K562 (cell line): Measurements from ENCODE around the gene MLKL. TPM values are rescaled to one million over a fixed set of nuclear protein-coding genes. Genes with fewer than 3 reads are reported as not detected.

ENCODE experiments used
- AFF4 ChIP-seq: sonication (generic); formaldehyde crosslinking; IDR thresholded peaks from 2 replicates; pipeline ENCODE4 v1.8.0; 2023; ENCODE audit warnings: mild to moderate bottlenecking, missing genetic modification reagents
- ATF1 ChIP-seq, 2 experiments: fragments of 450-650 bp in 1 of 2; IDR thresholded peaks; 2 replicates each; pipeline ENCODE4 v1.6.1; 2016; ENCODE audit warnings: missing compliant biosample characterization in 1 of 2, missing genetic modification characterization in 1 of 2
- GABPA ChIP-seq: fragments of 200-800 bp; sonication (Bioruptor generic); conservative IDR thresholded peaks from 2 replicates; pipeline ENCODE4 v1.6.1; 2016; ENCODE audit warnings: low read depth, missing genetic modification characterization, missing compliant biosample characterization
- HINFP ChIP-seq: fragments of 450-650 bp; conservative IDR thresholded peaks from 2 replicates; pipeline ENCODE4 v1.6.1; 2016; ENCODE audit warnings: missing genetic modification characterization, low read depth, mild to moderate bottlenecking, control low read depth, missing compliant biosample characterization
- NEUROD1 ChIP-seq: fragments of 150-350 bp; IDR thresholded peaks from 2 replicates; pipeline ENCODE4 v1.6.1; 2014; ENCODE audit warnings: borderline replicate concordance, low read length, low read depth; ENCODE audit not compliant: partially characterized antibody
- TARDBP ChIP-seq: fragments of 450-650 bp; IDR thresholded peaks from 2 replicates; pipeline ENCODE4 v1.6.1; 2016
- YY1 ChIP-seq, 3 experiments: IDR thresholded peaks; 2 replicates each; pipeline ENCODE4 v1.6.1; 2011; ENCODE audit warnings: low read length in 2 of 3, mild to moderate bottlenecking in 2 of 3, moderate library complexity in 2 of 3, borderline replicate concordance in 1 of 3, control low read depth in 1 of 3, low read depth in 1 of 3; ENCODE audit not compliant: insufficient read depth in 3 of 3, insufficient replicate concordance in 2 of 3, control insufficient read depth in 1 of 3, insufficient read length in 1 of 3; ENCODE audit errors: extremely low read depth in 1 of 3
- ZBTB49 ChIP-seq: sonication (generic); formaldehyde crosslinking; IDR thresholded peaks from 2 replicates; pipeline ENCODE4 v1.8.0; 2022; ENCODE audit warnings: missing genetic modification reagents, mild to moderate bottlenecking, borderline replicate concordance
- ZNF239 ChIP-seq: fragments of 250-450 bp; sonication (Bioruptor Pico); IDR thresholded peaks from 2 replicates; pipeline ENCODE4 v1.4.0; 2020; ENCODE audit warnings: mild to moderate bottlenecking
- ZNF398 ChIP-seq: fragments of 250-450 bp; sonication (Bioruptor Pico); IDR thresholded peaks from 2 replicates; pipeline ENCODE4 v1.8.0; 2021; ENCODE audit warnings: moderate library complexity, mild to moderate bottlenecking, inconsistent platforms
- polyA plus RNA-seq, 8 experiments: library from polyadenylated mRNA; depleted of rRNA in 4 of 8; stranded (reverse) in 5 of 8; unstranded in 3 of 8; fragments of >200 nt; fragmentation: Nextera tagmentation in 2 of 8; fragmentation: Illumina TruSeq in 1 of 8; extraction: Ambion mirVana in 2 of 8; extraction: Trizol in 1 of 8; gene quantifications; 2 replicates each; pipeline versions ENCODE4 v1.2.1 to v1.2.3, GENCODE V29; 2011 to 2014; ENCODE audit warnings: inconsistent platforms in 1 of 8, missing spikeins in 1 of 8
- total RNA-seq, 7 experiments: library from RNA; depleted of rRNA in 6 of 7; stranded (reverse); fragments of >200 nt in 6 of 7; fragmentation: Illumina TruSeq in 2 of 7; extraction: Trizol in 2 of 7; gene quantifications; 2 replicates each; pipeline versions ENCODE4 v1.2.1 to v1.2.3, GENCODE V29; 2011 to 2021; ENCODE audit warnings: low replicate concordance in 1 of 7

Gene MLKL
- total and polyA plus RNA-seq, 9 of the 15 experiments (the other 6 are each of a cell fraction or from before 2014, with no cell fraction given) = 1.6 to 6.1 (median 4.8) TPM

GRCh38 chr16:74666425-74667254, 34.0 kb downstream of the MLKL start, which contains the start of gene RFWD3 (continued):
- no peak for TF ChIP-seq ZNF398 (CRISPR knock-in tag)
- TF ChIP-seq GABPA (tag) = peak; percentile 90
- peak; percentile 98 for TF ChIP-seq NEUROD1
- TF ChIP-seq AFF4 (CRISPR knock-in tag) = no peak
- peak in 2 of 3 experiments; percentile 36 to 81 for TF ChIP-seq YY1 (IDR thresholded peaks at IDR 0.05; ENCODE audit: borderline replicate concordance in 1 of 3, control insufficient read depth in 1 of 3, extremely low read depth in 1 of 3, insufficient read depth in 3 of 3, insufficient read length in 1 of 3, insufficient replicate concordance in 2 of 3, low read depth in 1 of 3, low read length in 2 of 3)
- TF ChIP-seq HINFP (tag) = no peak
- no peak for TF ChIP-seq TARDBP
- no peak for TF ChIP-seq ZNF239 (CRISPR knock-in tag)
- peak; percentile 50; the same call in 1 of the 2 replicates for TF ChIP-seq ATF1 (CRISPR knock-in tag; IDR thresholded peaks at IDR 0.05)
- TF ChIP-seq ATF1 (tag; IDR thresholded peaks at IDR 0.05) = peak; percentile 94
- TF ChIP-seq ZBTB49 = no peak
